Measurements from ENCODE around the gene CEACAM21. TPM values are rescaled to one million over a fixed set of nuclear protein-coding genes. Genes with fewer than 3 reads are reported as not detected.

The CEACAM21 gene
- total RNA-seq, 2 experiments from 2014 or later = 30.7 to 34.9 TPM

DNA sequence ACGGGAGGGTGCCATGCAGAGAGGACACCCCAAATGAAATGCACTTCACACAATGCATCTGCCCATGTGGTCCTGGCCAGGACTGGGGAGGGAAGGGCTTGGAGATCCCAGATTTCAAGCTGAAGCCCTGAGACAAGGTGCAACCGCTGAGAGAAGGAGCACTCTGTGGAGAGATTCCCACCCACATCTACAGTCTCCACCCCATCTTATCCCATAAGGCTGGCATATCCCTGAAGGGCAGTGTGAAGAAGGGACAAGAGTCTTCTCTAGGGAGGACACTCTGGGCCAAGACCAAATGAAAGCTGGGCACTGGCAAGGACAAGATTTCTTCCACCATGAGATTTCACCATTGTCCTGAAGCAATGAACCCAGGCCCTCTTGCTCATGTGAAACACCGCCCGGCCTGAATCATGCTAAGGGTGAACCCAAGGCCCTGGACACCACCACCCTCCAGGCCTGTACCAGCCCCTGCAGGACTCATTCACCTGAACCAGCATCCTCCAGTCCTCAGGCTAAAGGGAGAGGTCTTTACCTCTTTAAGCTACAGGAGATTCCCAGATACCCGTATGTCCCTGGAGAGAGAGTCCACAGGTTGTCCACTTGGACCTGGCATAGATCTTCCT is 30.4 kb downstream of the CEACAM21 start:
- intact Hi-C loops (cut with DNase I, micrococcal nuclease) = no loop called here
- H3K36me3 Mint-ChIP-seq (ENCODE audit: low read depth) = no peaks in the 10 kb centered on the region
- TF ChIP-seq, protein P1, sequence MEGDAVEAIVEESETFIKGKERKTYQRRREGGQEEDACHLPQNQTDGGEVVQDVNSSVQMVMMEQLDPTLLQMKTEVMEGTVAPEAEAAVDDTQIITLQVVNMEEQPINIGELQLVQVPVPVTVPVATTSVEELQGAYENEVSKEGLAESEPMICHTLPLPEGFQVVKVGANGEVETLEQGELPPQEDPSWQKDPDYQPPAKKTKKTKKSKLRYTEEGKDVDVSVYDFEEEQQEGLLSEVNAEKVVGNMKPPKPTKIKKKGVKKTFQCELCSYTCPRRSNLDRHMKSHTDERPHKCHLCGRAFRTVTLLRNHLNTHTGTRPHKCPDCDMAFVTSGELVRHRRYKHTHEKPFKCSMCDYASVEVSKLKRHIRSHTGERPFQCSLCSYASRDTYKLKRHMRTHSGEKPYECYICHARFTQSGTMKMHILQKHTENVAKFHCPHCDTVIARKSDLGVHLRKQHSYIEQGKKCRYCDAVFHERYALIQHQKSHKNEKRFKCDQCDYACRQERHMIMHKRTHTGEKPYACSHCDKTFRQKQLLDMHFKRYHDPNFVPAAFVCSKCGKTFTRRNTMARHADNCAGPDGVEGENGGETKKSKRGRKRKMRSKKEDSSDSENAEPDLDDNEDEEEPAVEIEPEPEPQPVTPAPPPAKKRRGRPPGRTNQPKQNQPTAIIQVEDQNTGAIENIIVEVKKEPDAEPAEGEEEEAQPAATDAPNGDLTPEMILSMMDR (IDR thresholded peaks at IDR 0.05) = no peak
- no peaks in the 10 kb centered on the region for H3K4me1 Mint-ChIP-seq (ENCODE audit: low read depth)
- Histone ChIP-seq H3K36me3 (ENCODE audit: insufficient read depth, low read length) (no peaks in the 10 kb centered on the region), H3K27ac (ENCODE audit: low read depth in 1 of 2, low read length in 2 of 2) (no peak overlapping the region), H3K4me3 (ENCODE audit: low read length) (no peak overlapping the region), H3K4me1 (ENCODE audit: insufficient read depth, low read length) (no peaks in the 10 kb centered on the region), H3K9me3 (ENCODE audit: control insufficient read depth in 1 of 2, insufficient read depth in 1 of 2, low read length in 2 of 2) (no peaks in the 10 kb centered on the region), H3K27me3 (ENCODE audit: control insufficient read depth in 1 of 2, insufficient read depth in 2 of 2, low read length in 2 of 2) (peaks cover 0 to 4% of the 10 kb centered on the region in 2 experiments)
- ATAC-seq (ENCODE audit: poor library complexity) (no peak), DNase-seq (no peak)
- ChIA-PET POLR2A (no interaction called here), CTCF (no interaction called here)
- no peaks in the 10 kb centered on the region for H3K9me3 Mint-ChIP-seq
- no peak overlapping the region for H3K27ac Mint-ChIP-seq
- H3K4me3 Mint-ChIP-seq = no peak overlapping the region
- peaks cover 14% of the 10 kb centered on the region for H3K27me3 Mint-ChIP-seq

DNA sequence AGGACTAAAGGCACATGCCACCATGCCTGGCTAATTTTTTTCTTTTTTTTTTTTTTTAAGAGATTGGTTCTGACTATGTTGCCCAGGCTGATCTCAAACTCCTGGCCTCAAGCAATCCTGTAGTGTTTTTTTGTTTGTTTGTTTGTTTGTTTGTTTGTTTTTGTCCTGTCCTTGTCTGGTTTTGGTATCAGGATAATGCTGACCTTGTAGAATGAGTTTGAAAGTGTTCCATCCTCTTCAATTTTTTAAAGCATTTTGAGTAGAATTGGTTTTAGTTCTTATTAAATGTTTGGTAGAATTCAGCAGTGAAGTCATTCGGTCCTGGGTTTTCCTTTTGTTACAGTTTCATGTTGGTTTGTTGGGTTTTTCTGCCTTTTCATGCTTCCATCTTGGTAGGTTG is 31.7 kb downstream of the CEACAM21 start:
- Mint-ChIP-seq H3K9me3 (no peaks in the 10 kb centered on the region), H3K4me3 (no peak overlapping the region), H3K27me3 (peaks cover 18% of the 10 kb centered on the region), H3K27ac (no peak overlapping the region), H3K36me3 (ENCODE audit: low read depth) (no peaks in the 10 kb centered on the region), H3K4me1 (ENCODE audit: low read depth) (no peaks in the 10 kb centered on the region)
- H3K36me3 ChIP-seq (ENCODE audit: insufficient read depth, low read length) = no peaks in the 10 kb centered on the region
- H3K4me3 ChIP-seq (ENCODE audit: low read length) = no peak overlapping the region
- no peaks in the 10 kb centered on the region for H3K9me3 ChIP-seq (ENCODE audit: control insufficient read depth in 1 of 2, insufficient read depth in 1 of 2, low read length in 2 of 2)
- peaks cover 0 to 2% of the 10 kb centered on the region in 2 experiments for H3K27me3 ChIP-seq (ENCODE audit: control insufficient read depth in 1 of 2, insufficient read depth in 2 of 2, low read length in 2 of 2)
- ATAC-seq (ENCODE audit: poor library complexity) (no peak), DNase-seq (no peak)
- POLR2A ChIA-PET = no interaction called here
- H3K4me1 ChIP-seq (ENCODE audit: insufficient read depth, low read length) = no peaks in the 10 kb centered on the region
- no peak overlapping the region for H3K27ac ChIP-seq (ENCODE audit: low read depth in 1 of 2, low read length in 2 of 2)
- TF ChIP-seq, protein P1 (IDR thresholded peaks at IDR 0.05) = no peak
- CTCF ChIA-PET = interaction anchor here (1.1 kb wide), 1 partner anchor 10 kb away, joined by 3 read pairs; no protein-coding TSS in a partner anchor
- intact Hi-C loops (cut with DNase I, micrococcal nuclease) = no loop called here

DNA sequence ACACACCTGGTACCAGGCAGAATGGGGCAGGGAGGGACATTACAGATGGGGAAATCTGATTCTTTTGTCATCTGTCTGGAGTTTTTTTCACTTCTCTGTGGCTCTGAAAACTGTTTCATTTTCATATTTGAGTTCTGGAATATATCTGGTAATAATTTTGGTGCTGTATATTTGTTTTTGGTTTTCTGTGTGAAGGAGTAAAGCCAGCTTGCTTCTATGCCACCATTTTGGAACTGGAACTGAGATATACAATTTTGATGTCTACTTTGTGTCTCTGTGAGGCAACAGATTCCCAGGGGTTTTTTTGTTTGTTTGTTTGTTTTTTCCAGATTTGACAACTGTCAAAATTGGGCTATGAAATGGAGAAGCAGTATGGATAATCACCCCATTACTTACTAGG is 34.8 kb downstream of the CEACAM21 start:
- H3K27me3 ChIP-seq (ENCODE audit: control insufficient read depth in 1 of 2, insufficient read depth in 2 of 2, low read length in 2 of 2) = peaks cover 0 to 5% of the 10 kb centered on the region in 2 experiments
- intact Hi-C loops (cut with DNase I, micrococcal nuclease) = no loop called here
- Mint-ChIP-seq H3K36me3 (ENCODE audit: low read depth) (no peaks in the 10 kb centered on the region), H3K27ac (no peak overlapping the region), H3K9me3 (no peaks in the 10 kb centered on the region), H3K4me1 (ENCODE audit: low read depth) (no peaks in the 10 kb centered on the region), H3K4me3 (no peak overlapping the region), H3K27me3 (peaks cover 40% of the 10 kb centered on the region)
- no peak for DNase-seq
- H3K36me3 ChIP-seq (ENCODE audit: insufficient read depth, low read length) = no peaks in the 10 kb centered on the region
- H3K4me3 ChIP-seq (ENCODE audit: low read length) = no peak overlapping the region
- ATAC-seq (ENCODE audit: poor library complexity) = no peak
- H3K27ac ChIP-seq (ENCODE audit: low read depth in 1 of 2, low read length in 2 of 2) = no peak overlapping the region
- H3K4me1 ChIP-seq (ENCODE audit: insufficient read depth, low read length) = no peaks in the 10 kb centered on the region
- ChIA-PET CTCF (no interaction called here), POLR2A (no interaction called here)
- H3K9me3 ChIP-seq (ENCODE audit: control insufficient read depth in 1 of 2, insufficient read depth in 1 of 2, low read length in 2 of 2) = peaks cover 0 to 7% of the 10 kb centered on the region in 2 experiments
- TF ChIP-seq, protein P1 (IDR thresholded peaks at IDR 0.05) = no peak

Data from CD4-positive, alpha-beta T cell (primary cell).